RPMI8226 (cell line): ENCODE results near the gene BFSP2.
"Not testable (repeated sequence)": the region's sequence is repeated elsewhere in the genome, so short reads cannot be mapped to it uniquely, and the experiment has no call there.

Experiments
- DNase-seq: peaks from one replicate; pipeline ENCODE4 v3.0.0-alpha.2; 2015

BFSP2 gene

GRCh38 chr3:133487204-133487603, 87.3 kb downstream of the BFSP2 start:
- no peak for DNase-seq

GRCh38 chr3:133487920-133488540, 88.2 kb downstream of the BFSP2 start:
- peak; percentile 20 for DNase-seq

- no peak for DNase-seq
Measured at GRCh38 chr3:133488785-133489367, 89.0 kb downstream of the BFSP2 start.

- DNase-seq = no peak
Measured at GRCh38 chr3:133489466-133490085, 89.7 kb downstream of the BFSP2 start.

GRCh38 chr3:133490468-133491351, 90.9 kb downstream of the BFSP2 start:
- no peak for DNase-seq

GRCh38 chr3:133491481-133492059, 91.7 kb downstream of the BFSP2 start:
- DNase-seq = peak; percentile 38

GRCh38 chr3:133492159-133492741, 92.4 kb downstream of the BFSP2 start:
- no peak for DNase-seq

- DNase-seq = no peak
Measured at GRCh38 chr3:133494469-133494868, 94.6 kb downstream of the BFSP2 start.

GRCh38 chr3:133502542-133502941, 102.7 kb downstream of the BFSP2 start:
- not testable (repeated sequence) for DNase-seq

- DNase-seq = no peak
Measured at GRCh38 chr3:133503409-133503808, 103.6 kb downstream of the BFSP2 start.

- DNase-seq = no peak
Measured at GRCh38 chr3:133504736-133505135, 104.9 kb downstream of the BFSP2 start.

- DNase-seq = no peak
Measured at GRCh38 chr3:133505813-133506212, 106.0 kb downstream of the BFSP2 start.

- peak; percentile 93 for DNase-seq
Measured at GRCh38 chr3:133506215-133506901, 106.5 kb downstream of the BFSP2 start.

GRCh38 chr3:133509488-133509887, 109.6 kb downstream of the BFSP2 start:
- DNase-seq = no peak

- no peak for DNase-seq
Measured at GRCh38 chr3:133512416-133513089, 112.7 kb downstream of the BFSP2 start.

- no peak for DNase-seq
Measured at GRCh38 chr3:133514418-133514817, 114.6 kb downstream of the BFSP2 start.

- DNase-seq = no peak
Measured at GRCh38 chr3:133515127-133515526, 115.3 kb downstream of the BFSP2 start.

GRCh38 chr3:133520286-133520685, 120.4 kb downstream of the BFSP2 start:
- no peak for DNase-seq

GRCh38 chr3:133520938-133521337, 121.1 kb downstream of the BFSP2 start:
- not testable (repeated sequence) for DNase-seq

- no peak for DNase-seq
Measured at GRCh38 chr3:133521946-133522345, 122.1 kb downstream of the BFSP2 start.

- DNase-seq = not testable (repeated sequence)
Measured at GRCh38 chr3:133523758-133524157, 123.9 kb downstream of the BFSP2 start.
